Measurements from ENCODE around the gene POLD1. TPM values are rescaled to one million over a fixed set of nuclear protein-coding genes. Genes with fewer than 3 reads are reported as not detected.

Gene POLD1
- total RNA-seq, 4 donors from 2014 or later = 14.0 to 18.8 (median 17.6) TPM

GRCh38 chr19:50378169-50378862 is 5.8 kb upstream of the POLD1 start:
- intact Hi-C loops (cut with DNase I) = no loop called here
- no peak overlapping the region for H3K27ac ChIP-seq
- DNase-seq = no peak
- peaks cover 0 to 34% (median 3%) of the 10 kb centered on the region in 3 donors for H3K4me1 ChIP-seq
- TF ChIP-seq POLR2A (IDR thresholded peaks at IDR 0.05) = no peak
- TF ChIP-seq, protein P1, sequence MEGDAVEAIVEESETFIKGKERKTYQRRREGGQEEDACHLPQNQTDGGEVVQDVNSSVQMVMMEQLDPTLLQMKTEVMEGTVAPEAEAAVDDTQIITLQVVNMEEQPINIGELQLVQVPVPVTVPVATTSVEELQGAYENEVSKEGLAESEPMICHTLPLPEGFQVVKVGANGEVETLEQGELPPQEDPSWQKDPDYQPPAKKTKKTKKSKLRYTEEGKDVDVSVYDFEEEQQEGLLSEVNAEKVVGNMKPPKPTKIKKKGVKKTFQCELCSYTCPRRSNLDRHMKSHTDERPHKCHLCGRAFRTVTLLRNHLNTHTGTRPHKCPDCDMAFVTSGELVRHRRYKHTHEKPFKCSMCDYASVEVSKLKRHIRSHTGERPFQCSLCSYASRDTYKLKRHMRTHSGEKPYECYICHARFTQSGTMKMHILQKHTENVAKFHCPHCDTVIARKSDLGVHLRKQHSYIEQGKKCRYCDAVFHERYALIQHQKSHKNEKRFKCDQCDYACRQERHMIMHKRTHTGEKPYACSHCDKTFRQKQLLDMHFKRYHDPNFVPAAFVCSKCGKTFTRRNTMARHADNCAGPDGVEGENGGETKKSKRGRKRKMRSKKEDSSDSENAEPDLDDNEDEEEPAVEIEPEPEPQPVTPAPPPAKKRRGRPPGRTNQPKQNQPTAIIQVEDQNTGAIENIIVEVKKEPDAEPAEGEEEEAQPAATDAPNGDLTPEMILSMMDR (IDR thresholded peaks at IDR 0.05) = no peak
- WGBS, 2 donors = 88 to 96% methylated on average over 19 to 21 of the region's 36 CpGs
- H3K4me3 ChIP-seq = no peak overlapping the region
- peaks cover 27 to 59% (median 49%) of the 10 kb centered on the region in 3 donors for H3K36me3 ChIP-seq
- no peaks in the 10 kb centered on the region for H3K27me3 ChIP-seq
- no peaks in the 10 kb centered on the region for H3K9me3 ChIP-seq

DNA sequence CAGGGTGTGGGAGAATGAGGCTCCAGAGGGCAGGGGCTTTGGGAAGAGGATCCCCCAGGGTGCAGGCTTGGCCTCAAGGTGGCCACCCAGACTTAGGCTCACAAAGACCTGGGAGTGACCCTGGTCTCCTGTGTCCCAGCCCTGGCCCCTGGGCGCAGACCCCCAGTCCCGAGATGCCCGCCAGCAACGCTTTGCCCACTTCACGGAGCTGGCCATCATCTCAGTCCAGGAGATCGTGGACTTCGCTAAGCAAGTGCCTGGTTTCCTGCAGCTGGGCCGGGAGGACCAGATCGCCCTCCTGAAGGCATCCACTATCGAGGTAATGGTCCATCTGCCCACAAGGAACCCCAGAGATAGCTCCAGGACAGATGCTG is 5.3 kb upstream of the POLD1 start:
- H3K9me3 ChIP-seq = no peaks in the 10 kb centered on the region
- intact Hi-C loops (cut with DNase I) = no loop called here
- peaks cover 0 to 39% (median 3%) of the 10 kb centered on the region in 3 donors for H3K4me1 ChIP-seq
- peaks cover 27 to 59% (median 49%) of the 10 kb centered on the region in 3 donors for H3K36me3 ChIP-seq
- 100% methylated on average over 1 of the region's 10 CpGs; no CpG with 5 or more reads in 1 of the 2 donors for WGBS, 2 donors
- no peaks in the 10 kb centered on the region for H3K27me3 ChIP-seq
- no peak for DNase-seq
- no peak overlapping the region for H3K27ac ChIP-seq
- TF ChIP-seq POLR2A (IDR thresholded peaks at IDR 0.05) = no peak
- TF ChIP-seq, protein P1 (IDR thresholded peaks at IDR 0.05) = no peak
- no peak overlapping the region for H3K4me3 ChIP-seq

GRCh38 chr19:50379602-50380001 is 4.5 kb upstream of the POLD1 start:
- 80 to 82% methylated on average over 5 to 7 of the region's 11 CpGs for WGBS, 2 donors
- Histone ChIP-seq H3K9me3 (no peaks in the 10 kb centered on the region), H3K4me1 (peaks cover 1 to 43% (median 4%) of the 10 kb centered on the region in 3 donors), H3K36me3 (peaks cover 27 to 59% (median 49%) of the 10 kb centered on the region in 3 donors), H3K4me3 (no peak overlapping the region), H3K27ac (no peak overlapping the region), H3K27me3 (no peaks in the 10 kb centered on the region)
- TF ChIP-seq, protein P1 (IDR thresholded peaks at IDR 0.05) = no peak
- TF ChIP-seq POLR2A (IDR thresholded peaks at IDR 0.05) = no peak
- intact Hi-C loops (cut with DNase I) = no loop called here
- no peak for DNase-seq

- WGBS, 2 donors = 84 to 100% methylated on average over 1 to 8 of the region's 11 CpGs
- intact Hi-C loops (cut with DNase I) = no loop called here
- no peak overlapping the region for H3K27ac ChIP-seq
- TF ChIP-seq, protein P1 (IDR thresholded peaks at IDR 0.05) = no peak
- TF ChIP-seq POLR2A (IDR thresholded peaks at IDR 0.05) = no peak
- peaks cover 7 to 49% (median 9%) of the 10 kb centered on the region in 3 donors for H3K4me1 ChIP-seq
- H3K9me3 ChIP-seq = no peaks in the 10 kb centered on the region
- H3K4me3 ChIP-seq = no peak overlapping the region
- H3K36me3 ChIP-seq = peaks cover 27 to 59% (median 49%) of the 10 kb centered on the region in 3 donors
- no peaks in the 10 kb centered on the region for H3K27me3 ChIP-seq
- DNase-seq = no peak
Measured at GRCh38 chr19:50380137-50380536, 4.0 kb upstream of the POLD1 start.

- DNase-seq = no peak
- peaks cover 13 to 51% (median 14%) of the 10 kb centered on the region in 3 donors for H3K4me1 ChIP-seq
- TF ChIP-seq, protein P1 (IDR thresholded peaks at IDR 0.05) = no peak
- no peak for TF ChIP-seq POLR2A (IDR thresholded peaks at IDR 0.05)
- H3K36me3 ChIP-seq = peaks cover 27 to 59% (median 49%) of the 10 kb centered on the region in 3 donors
- H3K27ac ChIP-seq = no peak overlapping the region
- H3K4me3 ChIP-seq = no peak overlapping the region
- no peaks in the 10 kb centered on the region for H3K9me3 ChIP-seq
- intact Hi-C loops (cut with DNase I) = no loop called here
- H3K27me3 ChIP-seq = no peaks in the 10 kb centered on the region
- 90 to 96% methylated on average over 5 to 6 of the region's 8 CpGs for WGBS, 2 donors
Measured at GRCh38 chr19:50380751-50381151, 3.4 kb upstream of the POLD1 start.

All from esophagus squamous epithelium (tissue), 5 donors.